Activated T-cell treated with anti-CD3 and anti-CD28 coated beads, Interleukin-2, amount 50 U/mL, for 48 hours (primary cell): ENCODE results near the gene GNPTAB.
"Not testable (repeated sequence)": the region's sequence is repeated elsewhere in the genome, so short reads cannot be mapped to it uniquely, and the experiment has no call there.

Source experiments
- DNase-seq, 2 experiments: peaks; one replicate each; pipeline ENCODE4 v3.0.0-alpha.2; 2020

GNPTAB gene

DNA sequence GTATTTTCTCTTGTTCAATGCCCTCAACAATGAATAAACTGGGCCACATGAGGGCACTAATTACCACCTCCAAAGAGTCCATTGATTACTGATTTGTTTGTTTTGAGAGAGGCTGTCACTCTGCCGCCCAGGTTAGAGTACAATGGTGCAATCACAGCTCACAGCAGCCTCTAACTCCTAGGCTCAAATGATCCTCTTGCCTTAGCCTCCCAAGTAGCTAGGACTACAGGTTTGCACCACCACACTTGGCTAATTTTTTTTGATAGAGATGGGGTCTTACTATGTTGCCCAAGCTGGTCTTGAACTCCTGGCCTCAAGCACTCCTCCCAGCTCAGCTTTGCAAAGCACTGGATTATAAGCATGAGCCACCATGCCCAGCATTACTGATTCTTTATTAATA is 63.2 kb downstream of the GNPTAB start:
- DNase-seq: no peak

DNA sequence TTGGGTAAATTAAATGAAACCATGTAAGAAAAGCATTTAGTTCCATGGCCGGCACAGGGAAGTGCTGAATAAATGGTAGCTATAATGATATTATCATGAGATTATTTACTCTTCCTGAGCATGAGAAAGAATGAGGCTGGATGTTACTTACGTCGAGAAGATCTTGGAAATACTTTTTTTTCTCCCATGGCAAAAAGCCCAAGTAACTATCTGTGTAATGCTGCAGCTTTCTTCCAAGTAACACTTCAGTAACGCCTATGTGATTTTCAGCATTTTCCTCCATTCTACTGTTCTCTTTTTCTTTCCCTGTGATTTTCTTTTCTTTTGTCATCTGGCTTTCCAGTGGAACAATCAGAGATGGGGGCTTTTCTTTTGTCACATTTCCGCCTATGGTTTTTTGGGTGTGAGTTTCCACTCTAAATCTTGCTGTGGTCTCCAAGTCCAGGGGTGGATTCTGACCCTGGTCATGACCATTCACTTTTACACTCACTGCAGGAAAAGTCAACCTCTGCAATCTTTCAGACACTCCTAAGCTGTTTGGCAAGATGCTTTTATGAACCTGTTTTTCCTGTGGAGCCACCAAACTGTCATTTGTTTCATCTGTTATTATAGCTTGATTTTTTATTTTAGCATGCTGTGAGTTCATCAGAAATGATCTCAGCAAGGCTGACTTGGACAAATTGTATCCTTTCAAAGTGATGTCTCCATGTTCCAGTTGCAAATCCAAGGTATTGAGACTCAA is 66.5 kb downstream of the GNPTAB start:
- DNase-seq: no peak

DNA sequence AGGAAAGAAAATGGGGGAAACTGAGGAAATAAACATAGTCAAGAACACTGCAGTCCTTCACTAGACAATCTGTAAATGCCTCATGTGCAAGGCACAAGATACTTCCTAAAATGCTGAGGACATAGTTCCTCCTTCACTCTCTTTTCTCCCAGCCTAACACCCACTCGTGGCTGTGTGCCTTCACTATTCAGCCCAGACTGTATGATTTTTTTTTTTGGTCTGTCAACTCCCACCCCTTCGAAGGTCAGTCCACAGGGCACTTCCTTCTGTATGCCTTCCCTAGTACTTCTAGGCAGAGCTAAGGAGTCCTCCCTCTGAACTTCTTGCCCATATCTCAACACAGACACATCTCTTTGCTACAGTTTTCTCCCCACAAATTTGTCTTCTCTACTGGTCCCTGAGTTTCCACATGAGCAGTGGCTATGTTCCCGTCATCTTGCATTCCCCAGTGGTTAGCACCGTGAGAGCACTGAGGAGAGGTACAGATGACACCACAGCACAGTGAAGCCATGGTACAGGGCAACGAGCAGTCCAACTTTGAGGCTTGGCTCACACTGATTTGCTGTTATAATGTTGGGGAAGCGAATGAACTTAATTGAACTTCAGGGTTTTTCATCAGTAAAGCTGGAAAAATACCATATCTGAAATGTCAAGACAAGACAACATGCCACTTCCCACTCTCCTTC is 67.4 kb downstream of the GNPTAB start:
- DNase-seq: no peak

DNA sequence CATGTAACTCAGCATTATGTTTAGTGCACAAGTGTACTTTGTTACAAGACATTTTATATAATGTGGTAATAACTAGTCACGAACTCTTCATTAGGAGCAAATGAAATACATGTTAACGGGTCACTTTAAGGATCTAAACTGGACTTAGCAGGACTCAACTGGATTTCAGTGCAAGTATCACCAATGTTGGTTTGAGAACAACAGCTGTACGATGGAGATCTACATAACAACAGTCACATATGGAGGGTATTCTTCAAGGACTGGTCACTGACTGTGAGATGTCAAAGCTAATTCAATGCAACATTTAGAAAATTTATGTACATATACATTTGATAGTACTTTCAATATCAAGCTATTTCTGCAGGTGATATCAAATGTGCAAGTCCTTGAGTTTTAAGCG is 69.0 kb downstream of the GNPTAB start:
- no peak for DNase-seq

DNA sequence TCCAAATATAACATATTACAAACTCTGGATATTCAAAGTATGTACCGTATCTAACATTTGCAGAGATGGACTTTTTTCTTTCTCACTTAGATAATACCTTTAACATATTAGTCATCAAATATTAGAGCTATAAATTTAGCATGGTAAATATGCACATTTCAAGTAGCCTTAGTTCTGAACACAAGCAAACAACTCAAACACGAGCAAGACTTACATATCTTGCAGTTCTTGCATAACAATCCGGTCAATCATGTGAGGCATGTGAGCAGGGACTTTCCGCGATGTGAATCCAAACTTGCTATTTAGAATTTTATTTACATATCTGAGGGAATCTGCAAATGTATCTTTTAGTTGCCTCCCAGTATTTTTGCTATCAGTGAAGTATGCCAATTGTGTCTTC is 69.4 kb downstream of the GNPTAB start:
- no peak for DNase-seq

DNA sequence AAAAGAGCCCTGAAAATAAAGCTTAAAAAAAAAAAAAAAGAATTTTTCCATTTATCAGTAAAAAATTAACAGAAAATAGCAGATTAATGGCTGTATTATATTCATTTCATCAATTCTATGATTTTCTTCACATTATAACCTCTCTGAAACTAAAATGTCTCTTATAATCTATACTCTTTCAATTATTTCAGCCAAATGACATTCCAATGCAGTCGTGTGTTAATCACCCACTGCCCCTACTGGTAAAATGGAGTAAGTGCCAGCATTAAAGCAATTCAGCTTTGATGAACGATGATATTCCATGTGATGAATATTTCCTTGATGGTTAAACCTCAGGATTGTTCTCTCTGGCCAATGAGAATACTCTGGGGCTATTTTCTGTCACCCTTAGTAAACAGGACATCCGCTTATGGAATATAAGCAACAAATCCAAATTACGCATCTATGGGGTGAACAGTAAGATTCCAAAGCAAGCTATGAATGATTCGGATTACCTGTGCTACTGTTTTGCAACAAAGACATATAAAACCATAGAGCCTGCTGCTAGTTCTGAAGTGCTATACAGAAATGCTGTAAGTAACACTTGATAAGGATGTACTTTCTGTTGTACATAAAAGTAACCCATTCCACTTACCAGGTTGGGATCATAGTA is 71.2 kb downstream of the GNPTAB start:
- no peak for DNase-seq

DNA sequence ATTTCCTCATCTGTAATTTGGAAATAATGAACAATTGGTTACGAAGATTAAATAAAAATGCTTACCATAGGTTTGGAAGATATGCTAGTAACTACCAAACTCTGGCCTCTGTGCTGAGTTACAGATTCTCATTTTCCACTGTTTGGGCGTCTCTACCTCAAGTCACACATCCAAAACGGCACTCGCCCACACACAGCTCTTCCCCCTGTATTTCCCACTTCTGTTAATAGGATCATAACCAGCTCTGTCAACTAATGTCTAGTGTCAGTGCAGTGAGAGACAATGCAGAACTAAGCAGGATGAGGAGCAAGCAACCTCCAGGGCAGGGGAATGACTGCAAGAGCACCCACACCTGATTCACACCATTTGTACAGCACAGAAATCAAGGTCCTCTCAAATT is 80.6 kb downstream of the GNPTAB start:
- no peak for DNase-seq

DNA sequence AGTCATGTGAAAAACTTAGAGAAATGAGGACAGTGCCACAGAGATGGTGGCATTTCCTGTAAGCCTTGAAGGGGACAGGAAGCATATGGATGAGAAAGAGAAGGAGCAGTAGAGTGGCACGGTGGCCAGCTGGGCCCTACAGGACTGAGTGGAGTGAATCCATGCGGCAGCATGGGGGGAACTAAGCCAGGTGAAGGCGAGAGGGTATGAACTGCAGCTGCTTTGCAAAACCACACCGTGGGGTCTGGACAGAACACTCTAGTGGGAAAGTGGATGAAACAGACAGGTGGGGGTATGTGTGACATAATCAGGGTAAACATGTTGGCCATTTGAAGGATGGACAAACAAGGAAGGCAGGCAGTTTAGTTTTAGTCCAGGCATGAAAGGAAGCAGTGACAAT is 81.1 kb downstream of the GNPTAB start:
- DNase-seq: no peak

DNA sequence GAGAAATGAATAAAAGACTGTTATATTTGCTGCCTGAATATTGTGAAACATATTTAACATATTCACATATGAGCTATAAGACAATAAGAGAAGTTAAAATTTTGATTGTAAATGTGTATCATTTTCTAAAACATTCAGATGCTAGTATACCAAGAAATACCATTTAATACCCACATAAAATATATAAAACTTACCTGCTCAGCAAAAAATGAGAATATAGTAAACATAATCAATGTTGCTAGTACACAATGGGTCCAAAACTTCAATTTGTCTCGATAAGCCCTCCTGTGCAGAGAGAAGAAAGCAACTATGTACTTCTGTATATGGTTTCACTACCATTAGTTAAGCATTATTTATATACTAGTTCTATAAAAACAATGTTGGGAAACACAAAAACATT is 81.9 kb downstream of the GNPTAB start:
- no peak for DNase-seq

DNA sequence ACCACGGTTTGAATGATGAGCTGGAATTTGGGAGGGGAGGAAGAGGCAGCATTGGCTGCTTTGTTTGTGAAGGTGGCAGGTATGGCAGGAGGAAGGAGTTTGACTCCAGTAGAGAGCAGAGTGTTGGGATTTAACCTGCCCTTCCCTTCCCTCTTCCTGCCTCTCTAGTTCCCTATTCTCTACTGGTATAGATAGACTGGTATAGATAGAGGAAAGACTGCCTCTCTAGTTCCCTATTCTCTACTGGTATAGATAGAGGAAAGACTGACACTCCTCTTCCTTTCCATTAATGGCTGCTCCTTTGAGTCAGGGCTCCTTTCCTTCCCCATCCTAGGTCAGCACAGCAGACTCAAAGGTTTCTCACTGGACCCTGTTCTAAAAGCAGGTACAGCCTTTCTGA is 83.1 kb downstream of the GNPTAB start:
- no peak for DNase-seq

DNA sequence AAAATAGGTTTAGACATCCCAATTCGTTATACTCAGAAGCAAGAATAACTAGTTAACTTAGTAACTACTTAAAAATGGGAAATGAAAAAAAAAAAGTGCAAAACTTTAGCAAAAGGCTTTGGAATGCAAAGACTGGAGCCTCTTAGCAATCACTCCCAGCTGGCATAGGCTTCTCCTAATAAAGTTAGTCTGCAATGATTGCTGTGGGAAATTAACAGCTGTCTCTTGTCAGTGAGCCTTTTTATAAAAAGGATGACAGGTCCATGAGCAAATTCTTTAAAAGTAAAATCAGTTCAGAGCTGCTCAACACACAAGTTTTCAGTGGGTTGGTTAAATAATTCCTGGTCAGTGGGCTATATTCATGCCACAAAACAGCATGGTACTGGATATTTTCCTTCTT is 84.1 kb downstream of the GNPTAB start:
- no peak for DNase-seq

DNA sequence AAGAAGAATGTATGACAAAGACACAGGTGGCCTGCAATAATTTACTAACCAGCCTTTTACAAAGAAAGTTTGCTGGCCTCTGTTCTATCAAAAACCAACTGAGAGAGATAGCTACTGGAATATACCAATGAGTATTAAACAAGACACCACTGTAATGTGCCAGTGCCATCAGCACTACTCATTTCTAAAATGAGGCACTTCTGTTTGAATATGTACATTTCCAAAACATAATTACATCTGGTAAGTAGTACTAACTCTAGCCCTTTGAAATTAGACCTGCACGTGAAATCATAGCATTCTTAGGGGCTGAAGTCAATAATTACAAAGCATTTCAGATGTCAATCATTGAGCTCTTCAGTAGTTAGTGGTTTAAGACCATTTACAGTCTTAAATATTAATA is 84.6 kb downstream of the GNPTAB start:
- no peak for DNase-seq

DNA sequence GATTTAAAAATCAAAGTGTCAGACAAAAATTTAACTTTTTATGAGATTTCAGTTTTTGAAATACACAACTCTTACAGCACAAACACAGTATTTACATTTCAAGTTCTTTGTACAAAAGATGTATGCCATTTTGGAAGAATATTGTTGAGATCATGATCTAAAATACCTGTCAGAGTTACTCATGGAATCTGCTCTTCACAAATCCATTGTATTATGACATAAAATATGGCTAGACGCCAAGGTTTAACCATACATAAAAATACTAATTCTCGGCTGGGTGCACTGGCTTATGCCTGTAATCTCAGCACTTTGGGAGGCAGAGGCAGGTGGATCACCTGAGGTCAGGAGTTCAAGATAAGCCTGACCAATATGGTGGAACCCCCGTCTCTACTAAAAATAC is 85.3 kb downstream of the GNPTAB start:
- DNase-seq: no peak

DNA sequence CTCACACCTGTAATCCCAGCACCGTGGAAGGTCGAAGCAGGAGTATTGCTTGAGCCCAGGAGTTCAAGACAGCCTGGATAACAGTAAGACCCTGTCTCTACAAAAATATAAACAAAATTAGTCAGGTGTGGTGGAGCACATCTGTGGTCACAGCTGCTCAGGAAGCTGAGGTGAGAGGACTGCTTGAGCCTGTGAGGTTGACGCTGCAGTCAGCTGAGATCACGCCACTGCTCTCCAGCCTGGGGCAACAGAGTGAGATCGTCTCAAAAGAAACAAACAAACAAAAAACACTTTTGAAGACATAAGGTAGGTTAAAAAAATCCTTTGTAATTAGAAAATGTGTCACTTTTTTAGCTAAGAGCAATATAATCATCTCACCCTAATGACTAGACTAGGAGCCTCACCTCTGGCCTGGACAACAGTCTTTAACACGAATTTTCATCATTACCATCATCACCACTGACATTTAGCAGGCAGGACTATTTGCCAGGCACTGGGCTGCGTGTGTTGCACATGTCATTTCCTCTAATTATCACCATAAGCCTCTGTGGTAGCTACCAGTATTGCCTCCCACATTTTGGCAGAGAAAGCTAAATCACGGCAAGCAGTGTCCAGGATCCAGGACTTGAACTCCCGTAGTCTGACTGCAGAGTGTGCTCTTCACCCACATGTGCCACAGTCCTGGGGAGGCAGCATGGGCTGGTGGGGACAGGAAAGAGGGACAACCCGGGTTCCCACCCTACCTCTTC is 86.9 kb downstream of the GNPTAB start:
- no peak for DNase-seq

DNA sequence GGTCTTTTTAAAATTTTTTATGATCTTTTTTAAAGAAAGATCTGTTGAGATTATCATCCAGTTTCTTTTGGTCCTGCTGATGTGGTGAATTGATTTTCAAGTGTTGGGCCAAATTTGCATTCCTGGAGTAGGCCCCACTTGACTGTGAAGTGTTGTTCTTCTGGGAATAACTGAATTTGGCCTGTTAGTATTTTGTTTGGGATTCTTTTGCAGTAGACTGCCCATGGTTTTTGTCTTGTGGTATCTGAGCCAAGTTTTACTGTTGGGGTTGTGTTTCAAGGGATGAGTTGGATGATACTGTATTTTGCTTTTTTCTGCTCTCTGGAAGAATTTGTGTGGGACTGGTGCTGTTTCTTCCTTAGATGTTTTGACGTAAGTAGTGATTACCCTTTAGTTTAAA is 87.5 kb downstream of the GNPTAB start:
- DNase-seq: no peak

DNA sequence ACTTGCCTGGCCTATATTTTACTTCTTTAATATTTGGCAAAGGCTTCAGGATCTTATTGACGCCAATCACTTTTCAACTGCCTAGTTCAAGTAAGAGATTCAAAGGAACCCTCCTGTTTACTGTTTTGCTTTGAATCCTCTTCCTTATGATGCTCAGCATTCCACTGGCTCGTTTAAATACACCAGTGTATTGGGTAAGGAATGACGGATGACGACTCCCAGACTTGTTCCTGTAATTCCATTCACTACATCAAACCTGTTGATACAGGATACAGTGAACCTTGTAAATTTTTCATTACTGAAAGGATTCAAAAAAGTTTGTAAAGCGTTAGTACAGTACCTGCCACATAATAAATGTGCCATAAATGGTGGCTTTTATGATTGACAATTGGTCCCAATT is 89.8 kb downstream of the GNPTAB start:
- no peak for DNase-seq

DNA sequence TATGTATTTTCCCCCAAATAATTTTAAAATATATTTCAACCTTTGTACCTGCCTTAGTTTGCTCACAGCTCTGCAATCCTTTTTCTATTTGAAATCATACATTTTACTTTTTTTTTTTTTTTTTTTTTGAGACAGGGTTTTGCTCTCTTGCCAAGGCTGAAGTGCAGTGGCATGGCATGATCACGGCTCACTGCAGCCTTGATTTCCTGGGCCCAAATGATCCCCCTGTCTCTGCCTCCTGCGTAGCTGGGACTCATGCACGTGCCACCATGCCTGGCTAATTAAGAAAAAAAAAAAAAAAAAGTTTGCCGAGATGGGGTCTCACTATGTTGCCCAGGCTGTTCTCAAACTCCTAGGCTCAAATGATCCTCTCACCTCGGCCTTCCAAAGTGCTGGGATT is 90.2 kb downstream of the GNPTAB start:
- no peak for DNase-seq

DNA sequence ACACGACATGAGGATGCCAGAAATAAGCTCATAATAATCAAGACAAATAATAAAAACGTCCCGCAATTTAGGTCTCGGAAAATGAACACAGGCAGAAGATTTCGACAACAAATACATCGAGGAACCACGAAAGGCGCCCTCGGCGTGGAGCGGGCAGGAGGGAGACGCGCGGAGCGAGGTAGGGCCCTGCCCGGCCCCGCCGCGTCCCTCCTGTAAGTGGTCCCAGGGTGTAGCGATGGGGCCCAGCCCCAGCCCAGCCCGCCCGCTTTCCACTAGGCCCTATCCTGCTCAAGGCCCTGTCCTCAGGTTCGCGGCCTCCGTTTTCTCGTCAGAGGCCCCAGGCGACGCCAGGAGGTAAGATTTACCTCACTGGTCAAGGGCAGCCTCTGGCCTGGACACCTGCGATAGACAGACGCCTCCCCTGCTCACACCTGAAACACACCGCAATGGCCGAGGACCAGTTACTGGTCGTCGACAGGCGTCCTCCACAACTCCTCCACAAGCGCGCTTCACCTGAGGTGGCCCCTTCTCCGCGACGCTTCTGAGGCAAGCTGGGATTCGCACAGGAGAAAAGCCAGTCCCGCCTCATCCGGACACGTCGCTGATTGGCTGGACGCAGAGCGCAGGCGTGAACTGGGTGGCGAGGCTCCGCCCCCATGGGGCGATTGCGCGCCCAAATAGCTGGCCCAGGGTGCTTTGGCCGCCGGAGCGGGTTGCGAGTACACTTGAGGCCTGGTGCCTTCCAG is 91.7 kb downstream of the GNPTAB start, which contains the start of gene SYCP3:
SYCP3 (minus strand) TSS at position 543 of the 746 bp plus-strand sequence. CDS start 1,527 bp downstream, outside the sequence.
- DNase-seq: no peak

DNA sequence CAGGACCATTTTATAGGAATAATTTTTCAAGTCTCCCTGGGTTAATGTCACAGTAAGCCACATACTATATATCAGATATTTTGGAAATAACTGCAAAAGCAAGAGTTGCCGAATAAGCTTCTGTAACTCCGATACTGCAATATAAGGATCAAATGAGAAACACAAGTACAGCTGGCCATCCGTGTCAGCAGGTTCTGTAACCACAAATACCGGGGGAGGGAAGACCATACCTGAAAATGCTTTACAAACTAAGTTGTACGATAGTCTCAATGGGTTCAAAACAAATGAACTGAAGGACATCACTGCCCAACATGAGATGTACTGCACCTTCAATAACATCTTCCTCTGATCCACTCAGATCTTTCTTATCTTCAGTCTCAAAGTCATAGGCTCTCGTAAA is 93.3 kb downstream of the GNPTAB start:
- no peak for DNase-seq

DNA sequence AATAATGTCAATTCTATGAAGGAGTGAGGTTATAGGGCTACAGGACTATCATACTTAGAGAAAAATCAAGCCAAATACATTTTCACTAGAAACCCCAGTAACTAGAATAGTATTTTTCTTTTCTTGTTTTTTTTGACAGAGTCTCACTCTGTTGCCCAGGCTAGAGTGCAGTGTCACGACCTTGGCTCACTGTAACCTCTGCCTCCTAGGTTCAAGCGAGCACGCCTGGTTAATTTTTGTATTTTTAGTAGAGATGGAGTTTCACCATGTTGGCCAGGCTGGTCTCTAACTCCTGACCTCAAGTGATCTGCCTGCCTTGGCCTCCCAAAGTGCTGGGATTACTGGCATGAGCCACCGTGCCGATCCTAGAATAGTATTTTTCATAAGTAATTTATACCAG is 96.3 kb downstream of the GNPTAB start:
- not testable (repeated sequence) for DNase-seq

DNA sequence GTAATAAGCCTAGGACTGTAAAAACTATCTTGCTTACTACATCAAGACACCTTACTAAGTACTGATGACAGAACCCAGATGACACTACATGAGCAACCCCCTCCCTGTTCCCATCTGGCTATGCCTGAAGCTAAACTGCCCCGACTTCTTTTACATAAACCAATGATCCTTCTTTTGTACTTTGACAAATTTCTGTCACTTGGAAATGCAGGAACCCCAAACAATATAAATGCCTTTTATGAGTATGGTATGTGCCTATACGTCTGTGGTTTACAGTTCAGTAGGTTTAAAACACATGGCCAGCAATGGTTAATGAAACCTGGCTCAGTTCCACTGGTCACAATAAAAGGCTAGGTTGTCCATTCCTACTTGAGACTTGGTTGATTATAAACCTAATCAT is 97.6 kb downstream of the GNPTAB start:
- no peak for DNase-seq

DNA sequence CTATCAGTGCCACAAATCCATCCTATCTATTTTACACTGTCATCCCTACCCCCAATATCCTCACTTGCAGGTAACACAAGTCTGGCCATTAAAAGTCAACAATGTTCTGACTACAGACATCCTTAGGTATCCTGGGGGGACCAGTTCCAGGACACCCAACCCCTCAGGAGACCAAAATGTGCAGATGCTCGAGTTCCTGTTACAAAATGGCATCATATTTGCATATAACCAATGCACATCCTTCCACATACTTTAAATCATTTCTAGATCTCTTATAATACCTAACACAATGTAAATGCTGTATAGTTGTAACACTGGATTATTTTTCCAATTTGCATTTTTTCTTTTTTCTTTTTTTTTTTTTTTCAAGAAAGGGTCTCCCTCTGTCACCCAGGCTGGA is 98.4 kb downstream of the GNPTAB start:
- DNase-seq: no peak

DNA sequence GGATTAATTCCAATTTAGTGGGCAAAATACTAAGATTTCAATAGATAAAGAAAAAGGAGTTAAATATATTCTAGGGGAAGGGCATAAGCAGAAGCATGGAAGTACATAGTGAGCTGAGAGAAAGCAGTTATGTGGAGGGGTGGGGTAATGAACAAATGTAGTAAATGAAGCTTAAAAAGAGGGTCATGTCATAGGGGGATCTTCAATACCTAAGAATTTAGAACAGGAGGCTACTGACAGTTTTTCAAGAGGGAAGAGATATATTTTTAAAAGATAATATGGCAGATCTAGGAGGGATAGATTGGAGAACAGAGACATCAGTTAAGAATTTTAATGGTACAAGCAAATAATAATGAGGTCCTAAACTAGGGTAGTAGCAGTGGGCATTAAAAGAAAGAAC is 100.9 kb downstream of the GNPTAB start:
- no peak for DNase-seq
